ENCODE results near the gene WNT11. TPM values are rescaled to one million over a fixed set of nuclear protein-coding genes. Genes with fewer than 3 reads are reported as not detected.

The WNT11 gene
- total and polyA plus RNA-seq, 2 of the 13 experiments (the other 11 are each of a cell fraction or from before 2014, with no cell fraction given), result 0.34 to 0.66 TPM

- TF ChIP-seq AHDC1 (CRISPR knock-in tag; IDR thresholded peaks at IDR 0.05; ENCODE audit: borderline replicate concordance) (no peak), ZNF260 (CRISPR knock-in tag; IDR thresholded peaks at IDR 0.05; ENCODE audit: borderline replicate concordance, low read depth) (no peak), KLF12 (CRISPR knock-in tag; IDR thresholded peaks at IDR 0.05; ENCODE audit: borderline replicate concordance) (no peak), ZBTB21 (CRISPR knock-in tag; IDR thresholded peaks at IDR 0.05) (no peak), PCBP2 (optimal IDR thresholded peaks at IDR 0.05; ENCODE audit: low read depth, low read length, poor library complexity, severe bottlenecking) (no peak), NCOA2 (CRISPR knock-in tag; IDR thresholded peaks at IDR 0.05) (peak; percentile 49; the same call in 1 of the 2 replicates), SCMH1 (CRISPR knock-in tag; IDR thresholded peaks at IDR 0.05; ENCODE audit: borderline replicate concordance) (no peak), ZNF101 (CRISPR knock-in tag; IDR thresholded peaks at IDR 0.05; ENCODE audit: borderline replicate concordance, low read depth) (no peak), ZNF598 (CRISPR knock-in tag; IDR thresholded peaks at IDR 0.05; ENCODE audit: borderline replicate concordance) (no peak), ZNF879 (CRISPR knock-in tag; IDR thresholded peaks at IDR 0.05) (no peak), HBP1 (CRISPR knock-in tag; IDR thresholded peaks at IDR 0.05; ENCODE audit: low read depth) (no peak), PRPF4 (IDR thresholded peaks at IDR 0.05; ENCODE audit: low read depth, low read length, poor library complexity, severe bottlenecking) (no peak), PATZ1 (CRISPR knock-in tag; IDR thresholded peaks at IDR 0.05) (peak; percentile 95), NR2F6 (IDR thresholded peaks at IDR 0.05) (peak; percentile 22; the same call in 1 of the 2 replicates), NR2F6 (CRISPR knock-in tag; IDR thresholded peaks at IDR 0.05) (0 out of 2 replicates have a peak, but pooled peaks have one; percentile 10), ZFP91 (CRISPR knock-in tag; IDR thresholded peaks at IDR 0.05; ENCODE audit: borderline replicate concordance) (peak; percentile 41; the same call in 1 of the 2 replicates), HDAC2 (CRISPR knock-in tag; IDR thresholded peaks at IDR 0.05) (peak; percentile 24; the same call in 1 of the 2 replicates), FOSL2 (CRISPR knock-in tag; IDR thresholded peaks at IDR 0.05) (no peak), PTBP1 (IDR thresholded peaks at IDR 0.05; ENCODE audit: low read depth, low read length, poor library complexity, severe bottlenecking) (no peak)
Measured at GRCh38 chr11:76177250-76177686, 29.0 kb downstream of the WNT11 start (continued).
